Activated naive CD8-positive, alpha-beta T cell treated with anti-CD3 and anti-CD28 coated beads, Interleukin-2, amount 50 U/mL, for 16 hours (primary cell): ENCODE data around the gene RRP1B.
"Not testable (repeated sequence)": the region's sequence is repeated elsewhere in the genome, so short reads cannot be mapped to it uniquely, and the experiment has no call there.

ENCODE experiments used
- DNase-seq: peaks from one replicate; pipeline ENCODE4 v3.0.0-alpha.2; 2020; ENCODE audit warnings: low read depth, low spot score

Gene RRP1B

GRCh38 chr21:43699492-43699777, 40.1 kb downstream of the RRP1B start:
- not testable (repeated sequence) for DNase-seq

- DNase-seq = no peak
These were observed 40.7 kb downstream of the RRP1B start for GRCh38 chr21:43699933-43700599.

DNA sequence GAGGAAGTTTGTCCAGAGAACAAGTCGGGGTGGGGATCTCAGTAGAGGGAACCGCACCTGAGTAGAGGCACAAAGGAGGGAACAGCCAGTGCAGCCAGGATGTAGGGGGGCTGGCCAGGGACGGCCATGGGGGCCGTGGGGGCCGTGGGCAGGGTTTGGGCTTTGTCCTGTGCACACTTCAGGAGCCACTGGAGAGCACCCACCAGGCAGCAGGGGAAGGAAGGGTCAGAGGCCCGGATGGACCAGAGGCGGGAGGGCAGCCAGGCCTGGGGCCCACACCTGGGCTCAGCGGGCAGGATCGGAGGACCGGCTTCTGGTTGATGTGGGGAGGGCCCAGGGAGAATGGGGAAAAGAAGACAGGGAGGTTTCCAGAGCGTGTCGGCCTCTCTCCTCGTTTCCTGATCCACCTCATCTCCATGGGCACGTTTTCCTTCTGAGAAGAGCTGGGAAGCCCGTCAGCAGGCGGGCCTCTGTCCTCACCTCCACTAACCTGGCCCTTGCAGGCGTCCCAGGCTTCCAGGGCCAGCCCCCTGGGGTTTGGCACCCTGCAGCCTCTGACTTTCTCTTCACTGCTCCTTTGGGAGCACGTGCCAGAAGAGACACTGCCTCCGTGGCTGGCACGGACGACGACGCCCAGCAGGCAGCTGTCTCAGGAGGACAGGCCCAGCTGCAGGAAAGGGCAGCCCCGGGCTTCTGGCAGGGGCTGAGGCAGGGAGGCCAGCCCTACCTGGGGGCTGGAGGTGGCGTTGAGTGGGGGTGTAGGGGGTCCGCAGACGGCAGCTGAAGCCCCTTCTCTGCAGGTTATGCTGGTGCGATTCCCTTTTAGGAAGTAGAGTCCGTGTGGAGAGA, 42.8 kb downstream of the RRP1B start:
- DNase-seq = no peak

GRCh38 chr21:43702785-43703034, 43.4 kb downstream of the RRP1B start:
- DNase-seq = no peak

GRCh38 chr21:43703035-43703880, 43.9 kb downstream of the RRP1B start:
- DNase-seq = no peak

DNA sequence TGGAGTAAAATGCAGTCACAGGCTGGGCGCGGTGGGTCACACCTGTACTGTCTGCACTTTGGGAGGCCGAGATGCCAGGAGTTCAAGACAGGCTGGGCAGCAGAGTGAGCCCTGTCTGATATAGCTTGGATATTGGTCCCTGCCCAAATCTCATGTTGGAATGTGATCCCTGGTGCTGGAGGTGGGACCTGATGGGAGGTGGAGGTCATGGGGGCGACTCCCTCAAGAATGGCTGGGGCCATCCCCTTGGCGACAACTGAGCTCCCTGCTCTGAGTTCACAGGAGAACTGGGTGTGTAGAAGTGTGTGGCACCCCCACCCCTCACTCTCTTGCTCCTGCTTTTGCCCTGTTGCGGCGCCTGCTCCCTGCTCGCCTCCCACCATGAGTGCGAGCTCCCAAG, 48.1 kb downstream of the RRP1B start:
- DNase-seq = no peak

DNA sequence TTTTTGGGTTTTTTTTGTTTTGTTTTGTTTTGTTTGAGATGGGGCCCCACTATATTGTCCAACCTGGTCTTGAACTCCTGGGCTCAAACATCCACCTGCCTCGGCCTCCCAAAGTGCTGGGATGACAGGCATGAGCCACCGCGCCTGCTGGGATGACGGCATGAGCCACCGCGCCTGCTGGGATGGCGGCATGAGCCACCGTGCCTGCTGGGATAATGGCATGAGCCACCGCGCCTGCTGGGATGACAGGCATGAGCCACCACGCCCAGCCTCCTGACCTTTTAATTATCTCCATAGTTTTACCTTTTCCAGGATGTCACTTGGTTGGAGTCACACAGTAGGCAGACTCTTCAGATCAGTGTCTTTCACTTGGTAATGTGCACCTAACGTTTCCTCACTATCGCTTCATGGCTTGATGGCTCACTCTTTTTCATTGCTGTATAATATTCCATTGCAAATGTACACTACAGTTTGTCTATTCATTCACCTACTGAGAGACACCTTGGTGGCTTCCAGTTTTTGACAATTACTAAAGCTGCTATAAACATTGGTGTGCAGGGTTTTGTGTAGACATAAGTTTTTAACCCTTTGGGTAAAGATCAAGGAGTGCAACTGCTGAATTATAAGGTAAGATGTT, 49.5 kb downstream of the RRP1B start:
- no peak for DNase-seq

DNA sequence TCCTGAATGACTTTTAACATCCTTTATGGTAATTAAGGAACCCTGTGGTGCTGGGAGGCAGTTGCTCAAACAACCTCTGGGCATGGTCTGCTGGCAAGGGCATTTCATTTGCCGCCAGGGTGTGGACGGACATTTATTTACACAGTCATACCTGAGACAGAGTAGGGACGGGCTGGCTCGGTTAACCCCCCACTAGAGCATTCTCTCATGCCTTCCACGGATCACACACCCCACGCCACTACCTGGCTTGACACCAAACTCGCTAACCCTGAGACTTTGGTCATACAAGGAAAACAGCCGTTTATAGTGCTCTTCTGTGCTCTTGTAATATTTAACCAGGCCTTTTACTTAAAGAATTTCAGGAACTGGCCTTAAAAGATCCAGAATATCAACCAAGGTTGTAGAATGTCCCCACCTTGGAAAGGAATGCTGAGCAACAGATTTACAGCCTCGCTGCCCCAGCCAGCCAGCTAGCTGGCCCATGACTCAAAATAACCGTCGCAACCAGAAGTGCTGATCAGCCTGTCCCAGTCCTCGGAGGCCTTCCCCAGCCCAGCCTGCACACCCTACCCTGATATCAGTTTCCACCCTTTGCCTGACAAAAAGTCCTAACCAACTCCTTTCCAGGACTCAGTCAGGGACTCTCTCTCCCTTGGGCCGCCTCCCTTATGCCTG, 53.0 kb downstream of the RRP1B start:
- DNase-seq = no peak

- not testable (repeated sequence) for DNase-seq
These were observed 53.8 kb downstream of the RRP1B start for GRCh38 chr21:43713123-43713522.

GRCh38 chr21:43716376-43717165, 57.2 kb downstream of the RRP1B start:
- no peak for DNase-seq

- no peak for DNase-seq
These were observed 58.0 kb downstream of the RRP1B start for GRCh38 chr21:43717166-43717853.

DNA sequence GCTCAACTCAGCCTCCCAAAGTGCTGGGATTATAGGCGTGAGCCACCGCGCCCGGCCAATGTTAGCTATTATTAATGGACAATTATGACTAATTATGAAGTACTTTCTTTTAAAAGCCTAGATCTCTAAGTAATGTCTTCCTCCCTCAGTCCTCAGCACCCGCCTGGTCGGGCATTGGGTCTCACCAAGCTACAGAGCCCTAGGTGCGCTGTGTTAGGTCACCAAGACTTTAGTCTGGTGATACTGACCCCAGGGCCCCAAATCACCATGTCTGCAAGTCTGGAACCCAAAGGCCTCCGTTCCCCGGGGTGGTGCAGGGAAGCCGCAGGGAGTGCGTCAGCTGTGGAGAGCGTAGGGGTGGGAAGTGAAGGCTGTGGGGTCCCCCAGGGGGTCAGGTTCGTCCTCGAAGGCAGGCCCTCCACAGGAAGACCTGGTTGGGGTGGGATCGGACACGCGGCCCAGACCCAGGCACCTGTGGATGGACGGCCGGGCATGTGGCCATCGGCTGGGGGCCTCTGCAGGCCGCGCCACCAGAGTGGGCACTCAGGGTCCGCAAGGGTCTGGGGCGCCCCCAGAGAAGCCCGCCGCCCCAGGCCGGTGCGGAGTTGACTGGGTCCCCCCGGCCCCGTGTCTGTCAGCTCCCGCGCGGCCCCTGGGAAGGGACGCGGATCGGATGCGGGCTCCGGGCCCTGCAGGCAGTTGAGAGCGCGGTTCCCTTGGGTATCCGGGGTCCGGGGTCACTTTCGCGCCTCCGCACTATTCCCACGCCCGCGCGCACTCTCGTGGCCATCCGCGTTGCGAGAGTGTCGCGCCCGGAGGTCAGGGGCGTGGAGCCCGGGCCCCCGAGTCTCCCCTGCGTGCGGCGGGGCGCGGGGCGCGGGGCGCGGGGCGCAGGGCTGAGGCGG, 58.9 kb downstream of the RRP1B start:
- DNase-seq = no peak

GRCh38 chr21:43718872-43719747, 59.8 kb downstream of the RRP1B start, which contains the start of gene PDXK:
TSS of gene PDXK (plus strand) at chr21:43719129. CDS start at chr21:43719295, 166 bp downstream.
- DNase-seq = peak; percentile 35

DNA sequence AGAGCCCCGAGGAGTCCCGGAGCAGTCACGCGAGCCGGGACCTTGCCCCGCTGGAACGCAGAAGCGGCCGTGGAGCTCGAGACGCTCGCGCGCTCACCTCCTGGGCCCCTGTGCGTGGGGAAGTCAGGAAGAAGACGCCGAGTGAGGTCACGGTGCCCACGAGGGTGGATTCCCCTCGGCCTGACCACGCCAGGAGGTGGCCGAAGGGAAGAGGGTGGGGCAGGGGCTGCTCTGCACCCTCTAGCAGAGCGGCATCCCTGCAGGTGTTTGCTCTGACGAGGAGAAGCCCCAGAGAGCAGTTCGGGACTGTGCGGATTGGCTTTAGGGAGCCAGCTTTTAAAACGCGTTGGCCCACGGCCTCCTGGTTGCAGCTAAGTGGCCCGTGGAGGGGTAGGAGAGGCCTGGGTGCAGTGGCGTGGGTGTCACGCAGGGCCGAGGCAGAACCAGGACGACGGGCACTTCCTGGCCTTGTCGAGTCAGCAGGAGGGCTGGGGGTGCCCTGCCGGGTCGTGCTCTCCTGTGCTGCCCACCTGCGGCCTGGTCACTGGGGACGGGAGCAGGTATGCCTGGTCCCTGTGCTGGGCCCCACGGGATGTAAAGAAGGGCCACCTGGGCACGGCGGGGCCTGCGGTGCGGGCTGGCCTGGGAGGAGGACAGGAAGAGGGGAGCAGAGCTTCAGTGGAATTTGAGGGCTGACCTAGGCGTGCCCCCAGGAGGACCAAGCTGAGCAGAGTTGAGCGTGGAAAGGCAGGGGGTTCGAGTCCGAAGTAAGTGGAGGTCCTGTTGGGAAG, 60.6 kb downstream of the RRP1B start:
- no peak for DNase-seq

GRCh38 chr21:43720539-43721166, 61.3 kb downstream of the RRP1B start:
- DNase-seq = no peak

- no peak for DNase-seq
These were observed 61.8 kb downstream of the RRP1B start for GRCh38 chr21:43721206-43721605.

GRCh38 chr21:43721939-43722338, 62.6 kb downstream of the RRP1B start:
- DNase-seq = no peak
